Measurements from ENCODE around the gene DENND4B. TPM values are rescaled to one million over a fixed set of nuclear protein-coding genes. Genes with fewer than 3 reads are reported as not detected.

The DENND4B gene
- total and polyA plus RNA-seq, 2 donors from 2014 or later: 13.2 to 60.6 TPM

DNA sequence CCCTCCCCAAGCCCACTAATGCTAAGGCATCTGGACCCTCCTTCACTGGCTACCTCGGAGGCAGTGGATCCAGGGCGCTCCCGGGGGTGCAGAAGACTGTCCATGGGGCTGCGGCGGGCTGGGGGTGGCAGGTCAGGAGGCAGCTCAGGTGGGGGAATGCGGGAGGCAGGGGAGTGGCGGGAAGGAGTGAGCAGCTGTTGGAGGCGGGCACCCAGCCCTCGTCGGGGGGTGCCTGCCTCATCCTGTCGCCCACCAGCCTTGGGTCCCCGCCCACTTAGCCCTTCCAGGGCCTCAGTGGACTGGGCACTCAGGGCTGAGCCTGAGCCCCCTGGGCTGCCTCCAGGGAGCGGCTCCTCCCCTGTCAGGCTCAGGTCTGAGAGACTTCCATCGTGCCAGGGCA is 13.1 kb downstream of the DENND4B start:
- intact Hi-C loops (cut with DNase I): no loop called here

DNA sequence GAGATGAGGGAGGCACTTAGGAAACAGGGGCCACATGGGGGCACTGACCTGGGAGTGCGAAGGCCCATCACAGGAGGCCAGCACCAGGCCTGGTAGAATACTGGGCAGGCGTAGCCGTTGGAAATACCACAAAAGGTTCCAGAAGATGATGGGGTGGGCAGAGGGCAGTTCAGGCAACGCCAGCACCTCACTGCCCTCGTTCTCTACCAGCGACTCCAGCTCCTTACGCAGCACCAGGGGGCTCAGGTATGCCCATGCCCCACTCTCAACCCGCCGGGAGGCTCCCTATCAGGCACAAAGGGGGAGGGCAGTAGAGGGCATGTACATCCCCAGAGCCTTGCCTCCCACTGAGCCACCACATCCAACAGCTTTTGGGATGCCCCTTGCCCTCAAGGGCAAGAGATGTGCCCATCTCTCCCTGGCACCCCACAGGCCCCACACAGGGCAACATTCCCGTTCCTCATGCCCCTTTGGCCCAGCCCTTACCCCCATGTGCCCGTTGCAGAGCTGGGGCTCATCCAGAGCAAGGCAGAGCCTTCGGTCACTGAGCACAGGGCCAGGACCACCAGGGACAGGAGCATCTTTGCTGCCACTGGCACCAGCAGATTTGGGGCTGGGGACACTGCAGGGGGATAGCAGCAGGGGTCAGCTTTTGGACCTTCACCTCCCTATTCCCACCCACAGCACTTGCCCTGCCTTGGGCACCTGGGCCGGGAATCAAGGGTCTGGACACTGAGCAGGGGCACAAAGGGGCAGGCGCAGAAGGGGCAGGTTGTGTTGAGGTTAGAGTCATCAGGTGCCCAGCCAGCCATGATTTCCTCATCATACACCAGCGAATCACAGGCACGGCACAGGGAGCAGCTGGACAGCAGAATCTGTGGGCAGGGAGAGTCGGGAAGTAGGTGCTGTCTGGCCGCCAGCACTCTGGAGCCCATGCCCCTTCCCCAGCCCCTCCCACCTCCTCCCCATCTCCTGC is 14.1 kb downstream of the DENND4B start:
- DNase-seq: peak in 1 of 5 donors; percentile 57
- no peak overlapping the region for H3K4me3 ChIP-seq (ENCODE audit: low read length in 3 of 3)
- FAIRE-seq: no peak
- intact Hi-C loops (cut with DNase I): no loop called here
- H3K9ac ChIP-seq (ENCODE audit: low read length in 3 of 3): no peak overlapping the region
- peaks cover 0 to 5% (median 0%) of the 10 kb centered on the region in 3 donors for H3K4me1 ChIP-seq (ENCODE audit: control insufficient read depth in 2 of 3, insufficient read depth in 2 of 3, low read depth in 1 of 3, low read length in 3 of 3)
- H3K36me3 ChIP-seq (ENCODE audit: control insufficient read depth in 2 of 3, insufficient read depth in 3 of 3, low read length in 3 of 3): peaks cover 0 to 50% (median 25%) of the 10 kb centered on the region in 3 donors
- H3K9me3 ChIP-seq (ENCODE audit: control insufficient read depth in 2 of 3, insufficient read depth in 1 of 3, low read length in 3 of 3): no peaks in the 10 kb centered on the region
- TF ChIP-seq, protein P1, sequence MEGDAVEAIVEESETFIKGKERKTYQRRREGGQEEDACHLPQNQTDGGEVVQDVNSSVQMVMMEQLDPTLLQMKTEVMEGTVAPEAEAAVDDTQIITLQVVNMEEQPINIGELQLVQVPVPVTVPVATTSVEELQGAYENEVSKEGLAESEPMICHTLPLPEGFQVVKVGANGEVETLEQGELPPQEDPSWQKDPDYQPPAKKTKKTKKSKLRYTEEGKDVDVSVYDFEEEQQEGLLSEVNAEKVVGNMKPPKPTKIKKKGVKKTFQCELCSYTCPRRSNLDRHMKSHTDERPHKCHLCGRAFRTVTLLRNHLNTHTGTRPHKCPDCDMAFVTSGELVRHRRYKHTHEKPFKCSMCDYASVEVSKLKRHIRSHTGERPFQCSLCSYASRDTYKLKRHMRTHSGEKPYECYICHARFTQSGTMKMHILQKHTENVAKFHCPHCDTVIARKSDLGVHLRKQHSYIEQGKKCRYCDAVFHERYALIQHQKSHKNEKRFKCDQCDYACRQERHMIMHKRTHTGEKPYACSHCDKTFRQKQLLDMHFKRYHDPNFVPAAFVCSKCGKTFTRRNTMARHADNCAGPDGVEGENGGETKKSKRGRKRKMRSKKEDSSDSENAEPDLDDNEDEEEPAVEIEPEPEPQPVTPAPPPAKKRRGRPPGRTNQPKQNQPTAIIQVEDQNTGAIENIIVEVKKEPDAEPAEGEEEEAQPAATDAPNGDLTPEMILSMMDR (IDR thresholded peaks at IDR 0.05; ENCODE audit: borderline replicate concordance, extremely low read depth, insufficient read depth): no peak
- H3K27ac ChIP-seq (ENCODE audit: low read depth in 2 of 2, low read length in 2 of 2): no peak overlapping the region
- no peaks in the 10 kb centered on the region for H3K27me3 ChIP-seq (ENCODE audit: control insufficient read depth, insufficient read depth, low read length)

More for the DNA sequence above, 13.1 kb downstream of the DENND4B start:
- FAIRE-seq (no peak), DNase-seq (peak in 2 of 5 donors; percentile 32 to 66)
- H3K4me1 ChIP-seq (ENCODE audit: control insufficient read depth in 2 of 3, insufficient read depth in 2 of 3, low read depth in 1 of 3, low read length in 3 of 3): peaks cover 0 to 5% (median 0%) of the 10 kb centered on the region in 3 donors
- H3K27ac ChIP-seq (ENCODE audit: low read depth in 2 of 2, low read length in 2 of 2): no peak overlapping the region
- H3K27me3 ChIP-seq (ENCODE audit: control insufficient read depth, insufficient read depth, low read length): no peaks in the 10 kb centered on the region
- H3K9me3 ChIP-seq (ENCODE audit: control insufficient read depth in 2 of 3, insufficient read depth in 1 of 3, low read length in 3 of 3): no peaks in the 10 kb centered on the region
- H3K4me3 ChIP-seq (ENCODE audit: low read length in 3 of 3): no peak overlapping the region
- TF ChIP-seq, protein P1 (IDR thresholded peaks at IDR 0.05; ENCODE audit: borderline replicate concordance, extremely low read depth, insufficient read depth): no peak
- no peak overlapping the region for H3K9ac ChIP-seq (ENCODE audit: low read length in 3 of 3)
- peaks cover 5 to 54% (median 29%) of the 10 kb centered on the region in 3 donors for H3K36me3 ChIP-seq (ENCODE audit: control insufficient read depth in 2 of 3, insufficient read depth in 3 of 3, low read length in 3 of 3)

DNA sequence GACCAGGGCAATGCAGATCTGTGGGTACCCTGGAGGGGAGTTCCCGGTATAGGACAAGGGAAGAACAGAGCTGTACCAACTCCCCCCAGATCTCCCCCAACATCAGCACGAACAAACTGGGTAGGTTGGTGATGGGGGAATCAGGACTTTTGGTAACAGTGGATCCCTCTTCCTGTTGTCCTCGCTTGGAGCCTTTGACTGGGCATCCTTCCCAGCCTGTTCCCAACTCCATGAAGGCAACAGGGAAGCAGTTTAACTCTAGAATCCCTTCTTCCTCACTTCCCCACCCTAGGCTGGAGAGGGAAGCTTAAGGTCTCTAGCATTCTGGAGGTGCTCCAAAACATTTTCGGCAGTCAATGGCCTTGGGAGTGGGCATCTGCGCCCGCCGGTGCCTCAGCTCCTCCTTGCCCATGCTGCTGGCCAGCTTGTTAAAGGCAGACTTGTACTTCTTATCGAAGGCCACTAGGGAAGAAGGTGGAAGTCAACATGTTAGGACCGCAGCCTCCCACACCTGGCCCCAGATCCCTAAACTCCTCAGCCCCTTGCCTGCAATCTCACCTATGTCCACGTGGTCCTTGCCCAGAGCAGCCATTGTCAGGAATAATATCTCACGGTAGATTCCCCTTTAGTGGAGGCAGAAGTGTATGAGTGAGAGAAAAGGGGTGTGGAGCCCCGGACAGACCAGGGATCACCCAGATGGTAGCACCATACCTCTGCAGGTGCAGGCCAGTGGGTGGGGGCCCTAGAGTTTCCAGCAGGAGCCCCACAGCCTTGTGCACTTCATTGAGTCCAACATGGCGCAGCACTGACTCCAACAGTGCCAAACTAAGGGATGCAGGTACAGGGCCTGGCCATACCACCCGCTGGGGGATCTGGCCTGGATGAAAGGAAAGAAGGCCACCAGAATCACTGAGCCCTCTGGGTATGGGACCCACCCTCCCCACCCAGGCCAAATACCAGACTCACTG is 16.3 kb downstream of the DENND4B start:
- Histone ChIP-seq H3K4me3 (ENCODE audit: low read length in 3 of 3) (no peak overlapping the region), H3K27me3 (ENCODE audit: control insufficient read depth, insufficient read depth, low read length) (no peaks in the 10 kb centered on the region), H3K9me3 (ENCODE audit: control insufficient read depth in 2 of 3, insufficient read depth in 1 of 3, low read length in 3 of 3) (no peaks in the 10 kb centered on the region), H3K27ac (ENCODE audit: low read depth in 2 of 2, low read length in 2 of 2) (no peak overlapping the region), H3K4me1 (ENCODE audit: control insufficient read depth in 2 of 3, insufficient read depth in 2 of 3, low read depth in 1 of 3, low read length in 3 of 3) (peaks cover 0 to 5% (median 0%) of the 10 kb centered on the region in 3 donors), H3K36me3 (ENCODE audit: control insufficient read depth in 2 of 3, insufficient read depth in 3 of 3, low read length in 3 of 3) (peaks cover 0 to 30% (median 7%) of the 10 kb centered on the region in 3 donors), H3K9ac (ENCODE audit: low read length in 3 of 3) (no peak overlapping the region)
- intact Hi-C loops (cut with DNase I): no loop called here
- no peak for FAIRE-seq
- peak in 1 of 5 donors; percentile 39 for DNase-seq
- TF ChIP-seq, protein P1 (IDR thresholded peaks at IDR 0.05; ENCODE audit: borderline replicate concordance, extremely low read depth, insufficient read depth): no peak

All from kidney (tissue), 14 donors.